Endothelial cell of umbilical vein (primary cell): ENCODE data around the gene RAD50. TPM values are rescaled to one million over a fixed set of nuclear protein-coding genes. Genes with fewer than 3 reads are reported as not detected.

Experiments
- BruUV-seq: library from RNA; stranded (reverse); fragments of 400-500 nt; replicated peaks from 2 replicates; lab custom pipeline; 2021; lab: Mats Ljungman, UMichigan
- CTCF ChIA-PET: fragments of 300-600, 350-600 bp; sonication (Branson Sonifier 250); formaldehyde crosslinking; loops from one replicate; lab custom pipeline; 2021; ENCODE audit warnings: antibody characterized with exemption, inconsistent platforms; lab: Charles Lee
- POLR2A ChIA-PET: fragments of 300-600, 350-600 bp; sonication (Branson Sonifier 250); formaldehyde crosslinking; loops from one replicate; lab custom pipeline; 2021; ENCODE audit warnings: antibody characterized with exemption, inconsistent platforms; lab: Charles Lee
- DNase-seq: peaks from one replicate; pipeline ENCODE4 v3.0.0-alpha.2; 2011; ENCODE audit warnings: low read depth, low spot score
- FAIRE-seq: peaks from 2 replicates; lab custom pipeline; 2011; peaks lifted over from hg19 to GRCh38; lab: Jason Lieb, UNC
- H2AFZ ChIP-seq: 2 replicates; pipeline ENCODE4 v1.6.0; 2012; ENCODE audit warnings: low read depth, low read length, control low read depth, inconsistent platforms
- H3K27ac ChIP-seq: 2 replicates; pipeline ENCODE4 v1.5.1; 2011; ENCODE audit warnings: low read depth, mild to moderate bottlenecking, control low read depth, low read length, moderate library complexity; ENCODE audit not compliant: insufficient read depth
- H3K27me3 ChIP-seq, 2 experiments: 2 replicates each; pipeline versions ENCODE4 v1.6.0 to v1.6.1; 2011; ENCODE audit warnings: low read length in 2 of 2, mixed read lengths in 1 of 2; ENCODE audit not compliant: control insufficient read depth in 2 of 2, insufficient read depth in 2 of 2
- H3K36me3 ChIP-seq, 2 experiments: 2 replicates in 1 of 2; 3 replicates in 1 of 2; pipeline ENCODE4 v1.5.1; 2011; ENCODE audit warnings: low read length in 2 of 2, mild to moderate bottlenecking in 1 of 2, moderate library complexity in 1 of 2; ENCODE audit not compliant: control insufficient read depth in 2 of 2, insufficient read depth in 2 of 2; ENCODE audit errors: extremely low read depth in 1 of 2
- H3K4me1 ChIP-seq: 3 replicates; pipeline ENCODE4 v1.5.1; 2011; ENCODE audit warnings: mild to moderate bottlenecking, low read length; ENCODE audit not compliant: control insufficient read depth, insufficient read depth; ENCODE audit errors: extremely low read depth
- H3K4me2 ChIP-seq: 2 replicates; pipeline ENCODE4 v1.6.1; 2011; ENCODE audit warnings: low read length, control low read depth, mixed read lengths; ENCODE audit not compliant: insufficient read depth
- H3K4me3 ChIP-seq, 3 experiments: fragments of 200-600 bp in 1 of 3; sonication (generic), shearing (Covaris generic) in 1 of 3; replicated peaks in 1 of 3; 2 replicates each; pipeline ENCODE4 v1.5.1; 2011 to 2016; ENCODE audit warnings: control low read depth in 3 of 3, low read length in 3 of 3, mild to moderate bottlenecking in 2 of 3, inconsistent platforms in 1 of 3, low read depth in 1 of 3, moderate library complexity in 1 of 3; ENCODE audit not compliant: insufficient read depth in 1 of 3
- H3K79me2 ChIP-seq: 2 replicates; pipeline ENCODE4 v1.6.0; 2012; ENCODE audit warnings: low read length, inconsistent platforms; ENCODE audit not compliant: control insufficient read depth, insufficient read depth
- H3K9ac ChIP-seq: replicated peaks from 2 replicates; pipeline ENCODE3; 2011; ENCODE audit warnings: low read length, control low read depth; ENCODE audit not compliant: insufficient read depth; ENCODE audit errors: extremely low read depth
- H3K9me1 ChIP-seq: replicated peaks from 3 replicates; pipeline ENCODE4 v1.6.0; 2011; ENCODE audit warnings: mild to moderate bottlenecking, low read length; ENCODE audit not compliant: control insufficient read depth, insufficient read depth; ENCODE audit errors: extremely low read depth
- H3K9me3 ChIP-seq: replicated peaks from 2 replicates; pipeline ENCODE4 v1.5.1; 2012; ENCODE audit warnings: low read length, inconsistent platforms; ENCODE audit not compliant: control insufficient read depth, insufficient read depth
- H4K20me1 ChIP-seq: replicated peaks from 2 replicates; pipeline ENCODE3; 2011; ENCODE audit warnings: mild to moderate bottlenecking, low read length; ENCODE audit not compliant: control insufficient read depth, insufficient read depth; ENCODE audit errors: extremely low read depth
- CTCF ChIP-seq, 2 donors: IDR thresholded peaks; 1 replicate in 1 of 2; 2 replicates in 1 of 2; pipeline ENCODE4 v1.5.1; 2011; ENCODE audit warnings: low read length in 2 of 2, mild to moderate bottlenecking in 2 of 2, moderate library complexity in 2 of 2, control low read depth in 1 of 2, inconsistent platforms in 1 of 2, low read depth in 1 of 2; ENCODE audit not compliant: insufficient read depth in 1 of 2; ENCODE audit errors: extremely low read depth in 1 of 2
- FOS ChIP-seq: IDR thresholded peaks from 2 replicates; pipeline ENCODE4 v1.6.1; 2011; ENCODE audit warnings: mild to moderate bottlenecking, low read length, moderate library complexity, borderline replicate concordance; ENCODE audit not compliant: insufficient read depth
- MYC ChIP-seq: IDR thresholded peaks from one replicate; pipeline ENCODE4 v1.6.1; 2011; ENCODE audit warnings: mild to moderate bottlenecking, low read depth, low read length
- POLR2A ChIP-seq: IDR thresholded peaks from 2 replicates; pipeline ENCODE4 v1.6.1; 2012; ENCODE audit warnings: low read depth, mild to moderate bottlenecking, control low read depth, low read length
- POLR2AphosphoS5 ChIP-seq: IDR thresholded peaks from 2 replicates; pipeline ENCODE4 v1.6.1; 2012; ENCODE audit warnings: low read depth, mild to moderate bottlenecking, control low read depth, low read length, moderate library complexity; ENCODE audit not compliant: insufficient read depth
- dilution Hi-C: fragments of 300-500 bp; cut with MboI; formaldehyde crosslinking; loops from one replicate; pipeline ENCODE4 v1.15.0; 2019; ENCODE audit warnings: low sequenced_read_pairs; ENCODE audit not compliant: extremely low pct_ligation_motif_present
- intact Hi-C: fragments of 100-400 bp; cut with micrococcal nuclease; formaldehyde crosslinking; loops from one replicate; pipeline ENCODE4 v1.10.0; 2022
- polyA plus RNA-seq, 4 experiments: library from polyadenylated mRNA; depleted of rRNA in 3 of 4; stranded (reverse) in 3 of 4; unstranded in 1 of 4; fragments of >200 nt; gene quantifications; 2 replicates each; pipeline versions ENCODE4 v1.2.1 to v1.2.3, GENCODE V29; 2011 to 2012; ENCODE audit warnings: missing spikeins in 1 of 4
- total RNA-seq: library from RNA; stranded (reverse); gene quantifications from 2 replicates; pipeline ENCODE4 v1.2.3, GENCODE V29; 2021

The RAD50 gene
- total and polyA plus RNA-seq, 2 donors (not counting 3 experiments of a cell fraction or from before 2014, with no cell fraction given): 6.1 to 20.4 TPM

DNA sequence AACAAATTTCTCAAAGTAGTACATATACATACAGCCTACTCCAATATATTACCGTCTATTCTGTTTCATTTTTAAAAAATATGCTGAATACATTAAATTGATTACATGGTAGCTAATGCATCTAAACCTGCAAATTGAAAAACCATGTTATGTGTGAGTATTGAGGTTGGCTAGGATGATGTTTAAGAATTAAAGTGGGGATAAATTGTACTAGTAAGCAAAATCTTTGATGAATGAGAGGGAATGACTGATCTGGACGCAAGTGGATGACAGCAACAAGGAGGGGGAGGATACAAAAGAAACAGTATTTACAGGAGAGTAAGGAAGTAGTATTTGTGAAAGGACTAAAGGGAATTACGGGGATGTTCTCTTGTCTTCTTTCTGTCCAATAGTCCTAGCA, 37.4 kb downstream of the RAD50 start:
- ChIA-PET CTCF (no interaction called here), POLR2A (no interaction called here)
- H3K36me3 ChIP-seq: peaks cover 5 to 6% of the 10 kb centered on the region in 2 experiments
- BruUV-seq: no TSS peak
- H3K9me3 ChIP-seq: no peaks in the 10 kb centered on the region
- H3K27ac ChIP-seq: no peak overlapping the region
- no peak overlapping the region for H3K9ac ChIP-seq
- H3K27me3 ChIP-seq: no peaks in the 10 kb centered on the region
- no peaks in the 10 kb centered on the region for H3K79me2 ChIP-seq
- no peaks in the 10 kb centered on the region for H3K9me1 ChIP-seq
- no peak for DNase-seq
- TF ChIP-seq FOS (no peak), CTCF (IDR thresholded peaks at IDR 0.05; ENCODE audit: extremely low read depth in 1 of 2, insufficient read depth in 1 of 2, low read depth in 1 of 2, low read length in 2 of 2) (no peak), MYC (no peak), POLR2AphosphoS5 (no peak), POLR2A (no peak)
- H3K4me2 ChIP-seq: no peak overlapping the region
- H4K20me1 ChIP-seq: no peaks in the 10 kb centered on the region
- H3K4me1 ChIP-seq: no peaks in the 10 kb centered on the region
- no peak overlapping the region for H3K4me3 ChIP-seq
- no peak for FAIRE-seq
- H2AFZ ChIP-seq: no peak overlapping the region
- dilution Hi-C loops (no loop called here), intact Hi-C loops (no loop called here)

DNA sequence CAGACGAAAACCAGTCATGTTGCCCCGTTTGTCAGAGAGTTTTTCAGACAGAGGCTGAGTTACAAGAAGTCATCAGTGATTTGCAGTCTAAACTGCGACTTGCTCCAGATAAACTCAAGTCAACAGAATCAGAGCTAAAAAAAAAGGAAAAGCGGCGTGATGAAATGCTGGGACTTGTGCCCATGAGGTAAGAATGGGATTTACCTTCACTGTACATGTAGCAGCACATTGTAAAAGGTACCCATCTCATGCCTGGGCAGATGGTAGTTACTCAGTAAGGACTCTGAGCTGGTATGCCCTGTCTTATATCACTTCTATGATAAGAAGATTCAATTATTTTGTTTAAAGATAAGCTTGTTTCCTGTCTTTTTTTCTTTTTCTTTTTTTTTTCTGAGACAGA, 38.8 kb downstream of the RAD50 start:
- Histone ChIP-seq H3K9ac (no peak overlapping the region), H3K9me1 (no peaks in the 10 kb centered on the region), H3K36me3 (peaks cover 5 to 6% of the 10 kb centered on the region in 2 experiments), H3K27me3 (no peaks in the 10 kb centered on the region), H4K20me1 (no peaks in the 10 kb centered on the region), H3K4me3 (no peak overlapping the region), H3K27ac (no peak overlapping the region), H3K79me2 (no peaks in the 10 kb centered on the region), H2AFZ (no peak overlapping the region), H3K4me1 (no peaks in the 10 kb centered on the region), H3K4me2 (no peak overlapping the region), H3K9me3 (no peaks in the 10 kb centered on the region)
- no TSS peak for BruUV-seq
- POLR2A ChIA-PET: no interaction called here
- CTCF ChIA-PET: interaction anchor here (0.7 to 1.2 kb wide), 4 partner anchors 9 to 224 kb away, joined by 3 to 4 read pairs (median 4); no protein-coding TSS in a partner anchor
- TF ChIP-seq MYC: no peak
- intact Hi-C loops: no loop called here
- DNase-seq (no peak), FAIRE-seq (no peak)
- dilution Hi-C loops: no loop called here
